HUES6 (cell line): ENCODE data around the gene PARP2.

ENCODE experiments used
- H3K27ac ChIP-seq: 2 replicates; pipeline ENCODE4 v1.7.0; 2013; ENCODE audit warnings: low read depth, mild to moderate bottlenecking, low read length, inconsistent platforms
- H3K27me3 ChIP-seq: 2 replicates; pipeline ENCODE4 v1.6.1; 2013; ENCODE audit warnings: low read length; ENCODE audit not compliant: control insufficient read depth, insufficient read depth
- H3K36me3 ChIP-seq: 2 replicates; pipeline ENCODE4 v1.6.1; 2013; ENCODE audit warnings: low read length; ENCODE audit not compliant: control insufficient read depth, insufficient read depth
- H3K4me1 ChIP-seq: 2 replicates; pipeline ENCODE4 v1.6.1; 2013; ENCODE audit warnings: low read length; ENCODE audit not compliant: control insufficient read depth, insufficient read depth
- H3K4me3 ChIP-seq: 2 replicates; pipeline ENCODE4 v1.5.1; 2013; ENCODE audit warnings: low read depth, low read length
- H3K9ac ChIP-seq: one replicate; pipeline ENCODE4 v1.6.1; 2013; ENCODE audit warnings: mild to moderate bottlenecking, low read length
- H3K9me3 ChIP-seq: 2 replicates; pipeline ENCODE4 v1.6.1; 2013; ENCODE audit warnings: low read depth, low read length; ENCODE audit not compliant: control insufficient read depth, insufficient read depth

The PARP2 gene

DNA sequence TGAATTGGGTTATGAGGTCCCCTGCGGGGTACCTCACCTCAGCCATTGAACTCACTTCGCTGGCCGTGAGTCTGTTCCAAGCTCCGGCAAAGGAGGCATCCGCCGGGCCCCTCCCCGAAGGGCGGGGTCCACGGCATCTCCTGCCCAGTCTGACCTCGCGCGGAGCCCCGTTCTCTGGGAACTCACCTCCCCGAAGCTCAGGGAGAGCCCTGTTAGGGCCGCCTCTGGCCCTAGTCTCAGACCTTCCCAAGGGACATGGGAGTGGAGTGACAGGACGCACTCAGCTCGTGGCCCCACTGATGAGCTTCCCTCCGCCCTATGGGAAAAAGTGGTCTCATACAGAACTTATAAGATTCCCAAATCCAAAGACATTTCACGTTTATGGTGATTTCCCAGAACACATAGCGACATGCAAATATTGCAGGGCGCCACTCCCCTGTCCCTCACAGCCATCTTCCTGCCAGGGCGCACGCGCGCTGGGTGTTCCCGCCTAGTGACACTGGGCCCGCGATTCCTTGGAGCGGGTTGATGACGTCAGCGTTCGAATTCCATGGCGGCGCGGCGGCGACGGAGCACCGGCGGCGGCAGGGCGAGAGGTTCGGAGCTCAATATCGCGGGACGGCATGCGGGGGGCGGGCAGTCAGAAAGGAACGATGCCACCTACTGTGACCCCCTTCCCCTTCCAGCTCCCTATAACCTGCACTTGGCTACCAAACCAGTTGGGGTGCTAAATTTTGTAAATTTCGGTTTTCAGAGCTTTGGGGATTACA lies at the start of gene PARP2:
Gene PARP2, plus strand, starts transcription at position 544 of the 770 bp plus-strand sequence. Its CDS starts 7 bp downstream, at position 551.
- H3K27me3 ChIP-seq, result no peaks in the 10 kb centered on the region
- peak within 1 kb of the TSS; percentile 92 for H3K4me3 ChIP-seq
- H3K4me1 ChIP-seq, result no peaks in the 10 kb centered on the region
- H3K36me3 ChIP-seq, result peaks cover 33% of the 10 kb centered on the region
- peak within 1 kb of the TSS; percentile 90 for H3K27ac ChIP-seq
- H3K9me3 ChIP-seq, result no peaks in the 10 kb centered on the region
- peak within 1 kb of the TSS; percentile 95 for H3K9ac ChIP-seq

DNA sequence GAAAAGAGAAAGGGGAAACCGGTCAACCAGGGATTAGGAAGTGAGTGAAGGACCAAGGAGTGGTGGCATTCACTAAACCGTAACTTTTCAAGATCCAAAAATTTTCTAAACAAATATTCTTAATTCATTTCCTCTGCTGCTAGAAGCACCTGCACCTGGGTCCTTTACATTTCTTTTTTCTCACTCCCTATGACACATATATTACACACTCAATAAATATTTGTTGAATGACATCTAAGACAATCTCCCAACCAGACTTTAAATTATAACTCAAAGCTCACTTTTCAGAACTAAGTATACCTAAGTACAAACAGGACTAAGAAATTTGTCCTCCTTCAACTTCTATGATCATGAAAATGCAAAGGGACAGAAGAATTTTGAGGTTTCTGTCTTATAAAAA lies 48.8 kb upstream of the PARP2 start:
- H3K4me1 ChIP-seq, result no peaks in the 10 kb centered on the region
- H3K27ac ChIP-seq, result no peak overlapping the region
- no peaks in the 10 kb centered on the region for H3K27me3 ChIP-seq
- H3K4me3 ChIP-seq, result no peak overlapping the region
- peaks cover 80% of the 10 kb centered on the region for H3K36me3 ChIP-seq
- no peaks in the 10 kb centered on the region for H3K9me3 ChIP-seq
- no peak overlapping the region for H3K9ac ChIP-seq

DNA sequence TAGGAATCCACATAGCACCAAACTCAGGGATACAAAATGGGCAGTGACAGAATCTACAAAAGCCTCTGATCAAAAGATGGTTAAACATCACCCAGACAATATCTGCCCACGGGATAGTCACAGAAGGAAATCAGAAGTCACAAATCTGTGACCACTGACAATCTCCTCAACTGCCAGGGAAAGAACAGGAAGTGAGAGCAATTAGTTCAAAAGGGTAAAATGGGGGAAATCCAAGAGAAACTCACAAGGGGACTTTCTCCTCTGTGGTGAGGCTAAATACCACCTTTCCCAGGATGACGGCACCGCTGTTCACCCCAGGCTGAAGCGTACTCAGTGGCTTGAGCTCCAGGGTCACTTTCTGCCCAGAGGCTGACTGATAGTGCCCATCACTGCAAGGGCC lies 48.4 kb upstream of the PARP2 start:
- H3K9ac ChIP-seq, result no peak overlapping the region
- H3K9me3 ChIP-seq, result no peaks in the 10 kb centered on the region
- peaks cover 76% of the 10 kb centered on the region for H3K36me3 ChIP-seq
- H3K27ac ChIP-seq, result no peak overlapping the region
- no peaks in the 10 kb centered on the region for H3K4me1 ChIP-seq
- no peaks in the 10 kb centered on the region for H3K27me3 ChIP-seq
- no peak overlapping the region for H3K4me3 ChIP-seq

DNA sequence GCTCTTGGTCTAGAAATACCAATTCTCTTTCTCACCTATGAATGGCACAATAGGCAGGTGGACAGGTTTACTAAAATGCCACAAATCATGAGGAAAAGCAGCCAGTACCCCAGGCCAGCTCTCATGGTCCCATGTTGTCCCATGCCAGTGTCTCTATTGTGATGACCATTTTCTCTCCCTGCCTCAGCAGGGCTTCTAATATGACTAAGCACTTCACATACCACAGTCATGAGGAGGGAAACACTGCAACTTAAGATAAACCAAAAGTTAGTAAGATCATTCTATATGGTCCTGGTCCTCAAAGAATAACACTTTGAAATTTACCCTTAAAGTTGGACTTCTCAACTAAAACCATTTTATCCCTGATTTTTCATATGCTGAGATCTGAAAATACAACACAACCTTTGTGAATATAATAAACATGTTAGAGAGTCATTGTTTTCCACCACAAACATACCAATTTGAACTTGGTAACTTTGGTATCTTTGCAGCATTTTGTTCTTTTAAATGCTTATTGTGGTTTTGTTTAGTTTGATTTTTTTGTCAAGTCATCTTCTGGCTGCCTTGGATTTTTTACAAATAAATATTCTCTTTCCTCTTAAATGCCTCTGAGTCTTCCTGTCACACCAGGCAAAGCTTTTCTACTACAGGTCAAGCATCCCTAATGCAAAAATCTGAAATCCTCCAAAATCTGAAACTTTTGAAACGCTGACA lies 41.2 kb upstream of the PARP2 start:
- Histone ChIP-seq H3K27ac (no peak overlapping the region), H3K4me3 (no peak overlapping the region), H3K9me3 (no peaks in the 10 kb centered on the region), H3K27me3 (no peaks in the 10 kb centered on the region), H3K9ac (peak overlapping the region; percentile 33), H3K36me3 (peaks cover 39% of the 10 kb centered on the region), H3K4me1 (peaks cover 3% of the 10 kb centered on the region; the same call in 1 of the 2 replicates)

- Histone ChIP-seq H3K27me3 (no peaks in the 10 kb centered on the region), H3K4me3 (peak within 1 kb of the TSS; percentile 94), H3K27ac (no peak within 1 kb of the TSS), H3K9me3 (peaks cover 3% of the 10 kb centered on the region), H3K9ac (peak within 1 kb of the TSS; percentile 87), H3K36me3 (peaks cover 18% of the 10 kb centered on the region), H3K4me1 (peaks cover 3% of the 10 kb centered on the region; the same call in 1 of the 2 replicates)
Observed at GRCh38 chr14:20305265-20306078, 38.0 kb upstream of the PARP2 start, which contains the start of gene TTC5. Gene TTC5 (minus strand): TSS chr14:20305951. CDS start chr14:20305937, 14 bp downstream.

GRCh38 chr14:20306079-20306423 lies 37.4 kb upstream of the PARP2 start:
- peak overlapping the region; percentile 94 for H3K4me3 ChIP-seq
- peaks cover 3% of the 10 kb centered on the region for H3K9me3 ChIP-seq
- no peaks in the 10 kb centered on the region for H3K27me3 ChIP-seq
- H3K36me3 ChIP-seq, result peaks cover 12% of the 10 kb centered on the region; the same call in 1 of the 2 replicates
- H3K27ac ChIP-seq, result no peak overlapping the region
- H3K9ac ChIP-seq, result no peak overlapping the region
- peaks cover 3% of the 10 kb centered on the region; the same call in 1 of the 2 replicates for H3K4me1 ChIP-seq

GRCh38 chr14:20314026-20314425 lies 29.4 kb upstream of the PARP2 start:
- Histone ChIP-seq H3K9ac (no peak overlapping the region), H3K4me1 (no peaks in the 10 kb centered on the region), H3K4me3 (no peak overlapping the region), H3K27me3 (no peaks in the 10 kb centered on the region), H3K27ac (no peak overlapping the region), H3K9me3 (no peaks in the 10 kb centered on the region; the same call in 1 of the 2 replicates), H3K36me3 (peaks cover 76% of the 10 kb centered on the region)

DNA sequence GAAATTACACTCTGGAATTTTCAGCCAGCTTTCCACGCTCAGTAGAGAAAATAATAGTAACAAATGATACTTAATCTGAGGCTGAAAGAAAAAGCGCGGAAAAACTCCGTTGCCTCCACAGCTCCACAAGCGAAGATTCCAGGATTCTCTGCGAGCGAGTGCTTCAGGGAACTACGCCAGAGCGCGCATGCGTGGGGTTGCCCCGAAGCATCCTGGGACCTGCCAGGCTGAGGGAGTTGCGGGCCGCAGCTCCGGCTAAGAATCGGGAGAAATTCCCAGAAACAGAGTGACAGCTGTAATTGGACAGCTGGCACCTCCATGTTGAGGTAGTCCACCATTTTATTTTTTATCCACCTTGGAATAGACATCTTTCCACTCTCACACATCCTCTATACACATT lies 25.7 kb upstream of the PARP2 start:
- Histone ChIP-seq H3K27me3 (no peaks in the 10 kb centered on the region), H3K27ac (no peak overlapping the region), H3K4me3 (no peak overlapping the region), H3K36me3 (peaks cover 98% of the 10 kb centered on the region), H3K9me3 (no peaks in the 10 kb centered on the region), H3K9ac (no peak overlapping the region), H3K4me1 (no peaks in the 10 kb centered on the region)

DNA sequence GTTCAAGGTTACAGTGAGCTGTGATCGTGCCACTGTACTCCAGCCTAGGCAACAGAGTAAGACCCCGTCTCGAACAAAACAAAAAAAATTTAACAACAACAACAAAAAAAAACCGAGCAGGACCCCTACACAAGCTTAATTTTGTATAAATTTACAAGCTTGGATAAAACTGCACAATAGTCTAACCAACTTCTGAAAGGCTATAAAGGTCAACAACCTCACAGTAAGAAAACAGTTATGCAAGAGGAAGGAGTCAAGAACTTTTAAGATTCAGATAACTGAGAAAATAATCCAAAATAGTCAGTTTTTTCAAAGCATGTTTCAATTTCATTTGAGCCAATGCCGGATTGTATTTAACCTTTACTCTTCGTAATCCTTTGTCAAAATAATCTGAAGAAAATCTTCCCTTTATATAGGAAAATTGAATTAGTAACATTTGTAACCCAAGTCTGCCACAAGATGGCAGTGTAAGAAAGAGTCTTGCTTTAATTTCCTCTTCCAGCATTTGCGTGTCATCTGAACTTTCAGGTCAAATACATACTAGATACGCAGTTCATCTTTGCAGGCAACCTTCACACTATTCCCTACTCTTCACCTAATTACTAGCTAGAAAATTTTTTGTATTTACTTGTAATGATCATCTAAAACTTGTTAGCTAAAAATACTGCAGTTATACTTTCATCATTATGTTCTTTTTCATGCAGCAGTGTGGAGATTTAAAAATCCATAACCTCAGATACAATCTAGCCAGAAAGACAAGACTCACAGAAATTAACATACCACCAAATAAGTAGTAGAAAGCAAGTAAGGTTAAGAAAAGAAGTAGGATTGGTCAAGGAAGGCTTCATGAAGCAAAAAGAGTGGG lies 16.2 kb upstream of the PARP2 start:
- no peaks in the 10 kb centered on the region for H3K9me3 ChIP-seq
- H3K36me3 ChIP-seq, result peaks cover 79% of the 10 kb centered on the region
- no peaks in the 10 kb centered on the region for H3K27me3 ChIP-seq
- H3K27ac ChIP-seq, result peak overlapping the region; percentile 17; the same call in 1 of the 2 replicates
- H3K4me3 ChIP-seq, result no peak overlapping the region
- no peak overlapping the region for H3K9ac ChIP-seq
- H3K4me1 ChIP-seq, result peaks cover 11% of the 10 kb centered on the region; the same call in 1 of the 2 replicates

DNA sequence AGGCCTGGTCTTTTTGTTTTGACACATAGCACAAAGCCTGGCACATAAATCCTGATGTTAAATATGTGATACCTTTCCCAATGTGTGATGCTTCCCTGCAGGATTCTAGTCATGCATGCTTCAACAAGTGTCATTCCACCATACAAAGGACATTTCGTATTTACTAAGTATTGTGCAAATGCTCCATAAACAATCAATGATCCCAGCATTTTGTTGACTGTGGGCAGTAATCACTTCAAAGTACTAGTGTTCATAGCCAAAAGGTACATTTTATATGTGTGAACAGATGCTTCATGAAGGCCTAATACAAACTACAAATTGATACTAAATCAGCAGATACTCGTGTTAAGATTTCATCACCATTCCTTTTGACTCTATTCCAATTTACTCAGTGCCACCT lies 14.7 kb upstream of the PARP2 start:
- Histone ChIP-seq H3K9me3 (no peaks in the 10 kb centered on the region), H3K4me3 (no peak overlapping the region), H3K27ac (no peak overlapping the region), H3K4me1 (peaks cover 11% of the 10 kb centered on the region; the same call in 1 of the 2 replicates), H3K27me3 (no peaks in the 10 kb centered on the region), H3K9ac (no peak overlapping the region), H3K36me3 (peaks cover 71% of the 10 kb centered on the region)
